Neural cell (in vitro differentiated cells): ENCODE results near the gene ADORA2A.

Experiments used
- CTCF ChIP-seq: fragments of 450-650 bp; IDR thresholded peaks from 2 replicates; pipeline ENCODE4 v1.5.1; 2014; ENCODE audit warnings: antibody characterized with exemption, mild to moderate bottlenecking, moderate library complexity; ENCODE audit not compliant: poor library complexity, severe bottlenecking
- EP300 ChIP-seq: fragments of 450-650 bp; conservative IDR thresholded peaks from 2 replicates; pipeline ENCODE4 v1.6.1; 2014; ENCODE audit warnings: antibody characterized with exemption, mild to moderate bottlenecking, moderate library complexity; ENCODE audit not compliant: poor library complexity, severe bottlenecking
- EZH2 ChIP-seq: fragments of 200-600, 300-800 bp; shearing (Covaris generic), sonication (generic); IDR thresholded peaks from 2 replicates; pipeline ENCODE4 v1.6.1; 2014; ENCODE audit warnings: antibody characterized with exemption, low read length, borderline replicate concordance, mild to moderate bottlenecking; ENCODE audit not compliant: insufficient read depth, poor library complexity, severe bottlenecking
- MXI1 ChIP-seq: fragments of 450-650 bp; conservative IDR thresholded peaks from 2 replicates; pipeline ENCODE4 v1.6.1; 2014; ENCODE audit warnings: antibody characterized with exemption, mild to moderate bottlenecking; ENCODE audit not compliant: poor library complexity, severe bottlenecking
- POLR2AphosphoS5 ChIP-seq: IDR thresholded peaks from 2 replicates; pipeline ENCODE4 v1.6.1; 2012
- RAD21 ChIP-seq: fragments of 450-650 bp; conservative IDR thresholded peaks from 2 replicates; pipeline ENCODE4 v1.6.1; 2014; ENCODE audit warnings: antibody characterized with exemption, mild to moderate bottlenecking, moderate library complexity
- TAF1 ChIP-seq: IDR thresholded peaks from 2 replicates; pipeline ENCODE4 v1.6.1; 2012; ENCODE audit warnings: low read depth

GRCh38 chr22:24380220-24380904 is 47.0 kb upstream of the ADORA2A start:
- TF ChIP-seq EZH2 (no peak), CTCF (no peak), RAD21 (no peak), MXI1 (no peak), POLR2AphosphoS5 (no peak), TAF1 (no peak), EP300 (no peak)
